Mucosa of rectum (tissue), 2 donors: ENCODE measurements around the gene TSSC4.

ENCODE experiments used
- H3K27ac ChIP-seq, 2 donors: one replicate each; pipeline ENCODE4 v1.7.0; 2013; ENCODE audit warnings: inconsistent platforms in 2 of 2, low read depth in 2 of 2, low read length in 2 of 2
- H3K27me3 ChIP-seq, 2 donors: one replicate each; pipeline ENCODE4 v1.7.0; 2013; ENCODE audit warnings: low read length in 2 of 2; ENCODE audit not compliant: control insufficient read depth in 2 of 2, insufficient read depth in 2 of 2
- H3K36me3 ChIP-seq, 2 donors: one replicate each; pipeline ENCODE4 v1.7.0; 2013; ENCODE audit warnings: low read length in 2 of 2; ENCODE audit not compliant: control insufficient read depth in 2 of 2, insufficient read depth in 2 of 2
- H3K4me1 ChIP-seq, 2 donors: one replicate each; pipeline ENCODE4 v1.7.0; 2013; ENCODE audit warnings: low read length in 2 of 2, mild to moderate bottlenecking in 1 of 2; ENCODE audit not compliant: control insufficient read depth in 2 of 2, insufficient read depth in 2 of 2
- H3K4me3 ChIP-seq, 2 donors: one replicate each; pipeline ENCODE4 v1.7.0; 2013; ENCODE audit warnings: low read length in 2 of 2
- H3K9ac ChIP-seq, 2 donors: one replicate each; pipeline ENCODE4 v1.7.0; 2013; ENCODE audit warnings: low read length in 2 of 2, low read depth in 1 of 2, mild to moderate bottlenecking in 1 of 2
- H3K9me3 ChIP-seq, 2 donors: one replicate each; pipeline ENCODE4 v1.7.0; 2013; ENCODE audit warnings: low read length in 2 of 2; ENCODE audit not compliant: control insufficient read depth in 2 of 2
- donor health status: healthy.
- donor health status: Normal muscosa, but diverticular disease.

TSSC4 gene

GRCh38 chr11:2379466-2380174 is 20.9 kb upstream of the TSSC4 start:
- Histone ChIP-seq H3K27me3 (no peaks in the 10 kb centered on the region), H3K36me3 (no peaks in the 10 kb centered on the region), H3K4me1 (peaks cover 57 to 63% of the 10 kb centered on the region in 2 donors), H3K4me3 (peak overlapping the region; percentile 15 to 41), H3K27ac (peak overlapping the region; percentile 53 to 78), H3K9me3 (no peaks in the 10 kb centered on the region), H3K9ac (peak overlapping the region in 1 of 2 donors; percentile 13)

GRCh38 chr11:2380396-2380795 is 20.2 kb upstream of the TSSC4 start:
- no peak overlapping the region for H3K4me3 ChIP-seq
- no peaks in the 10 kb centered on the region for H3K9me3 ChIP-seq
- peak overlapping the region in 1 of 2 donors; percentile 53 for H3K9ac ChIP-seq
- H3K36me3 ChIP-seq, result no peaks in the 10 kb centered on the region
- H3K4me1 ChIP-seq, result peaks cover 63 to 69% of the 10 kb centered on the region in 2 donors
- H3K27ac ChIP-seq, result peak overlapping the region; percentile 53 to 78
- no peaks in the 10 kb centered on the region for H3K27me3 ChIP-seq

- Histone ChIP-seq H3K36me3 (peaks cover 0 to under 1% of the 10 kb centered on the region in 2 donors), H3K9me3 (no peaks in the 10 kb centered on the region), H3K27me3 (no peaks in the 10 kb centered on the region), H3K4me3 (no peak overlapping the region), H3K4me1 (peaks cover 61 to 66% of the 10 kb centered on the region in 2 donors), H3K27ac (peak overlapping the region; percentile 53 to 78), H3K9ac (peak overlapping the region in 1 of 2 donors; percentile 53)
These were observed 19.7 kb upstream of the TSSC4 start for GRCh38 chr11:2380807-2381350.

GRCh38 chr11:2381494-2382128 is 18.9 kb upstream of the TSSC4 start:
- no peaks in the 10 kb centered on the region for H3K27me3 ChIP-seq
- H3K9me3 ChIP-seq, result no peaks in the 10 kb centered on the region
- H3K4me3 ChIP-seq, result no peak overlapping the region
- peaks cover 0 to 3% of the 10 kb centered on the region in 2 donors for H3K36me3 ChIP-seq
- peak overlapping the region; percentile 19 to 78 for H3K27ac ChIP-seq
- H3K4me1 ChIP-seq, result peaks cover 57 to 66% of the 10 kb centered on the region in 2 donors
- H3K9ac ChIP-seq, result no peak overlapping the region

- peak overlapping the region; percentile 42 to 78 for H3K27ac ChIP-seq
- H3K4me3 ChIP-seq, result no peak overlapping the region
- no peak overlapping the region for H3K9ac ChIP-seq
- peaks cover 56 to 66% of the 10 kb centered on the region in 2 donors for H3K4me1 ChIP-seq
- H3K27me3 ChIP-seq, result no peaks in the 10 kb centered on the region
- peaks cover 0 to 3% of the 10 kb centered on the region in 2 donors for H3K36me3 ChIP-seq
- H3K9me3 ChIP-seq, result no peaks in the 10 kb centered on the region
These were observed 18.4 kb upstream of the TSSC4 start for GRCh38 chr11:2382129-2382517.

- Histone ChIP-seq H3K27me3 (no peaks in the 10 kb centered on the region), H3K9ac (no peak overlapping the region), H3K27ac (peak overlapping the region; percentile 42 to 78), H3K4me3 (no peak overlapping the region), H3K36me3 (peaks cover 0 to 3% of the 10 kb centered on the region in 2 donors), H3K9me3 (no peaks in the 10 kb centered on the region), H3K4me1 (peaks cover 56 to 74% of the 10 kb centered on the region in 2 donors)
These were observed 17.4 kb upstream of the TSSC4 start for GRCh38 chr11:2382936-2383851.

GRCh38 chr11:2383852-2384804 is 16.4 kb upstream of the TSSC4 start:
- peak overlapping the region; percentile 33 to 48 for H3K4me3 ChIP-seq
- H3K36me3 ChIP-seq, result peaks cover 0 to 3% of the 10 kb centered on the region in 2 donors
- H3K9ac ChIP-seq, result no peak overlapping the region
- no peaks in the 10 kb centered on the region for H3K9me3 ChIP-seq
- H3K4me1 ChIP-seq, result peaks cover 60 to 80% of the 10 kb centered on the region in 2 donors
- peak overlapping the region; percentile 42 to 80 for H3K27ac ChIP-seq
- no peaks in the 10 kb centered on the region for H3K27me3 ChIP-seq

- H3K4me3 ChIP-seq, result peak overlapping the region in 1 of 2 donors; percentile 31
- no peaks in the 10 kb centered on the region for H3K9me3 ChIP-seq
- no peaks in the 10 kb centered on the region for H3K27me3 ChIP-seq
- H3K4me1 ChIP-seq, result peaks cover 55 to 77% of the 10 kb centered on the region in 2 donors
- peaks cover 0 to 3% of the 10 kb centered on the region in 2 donors for H3K36me3 ChIP-seq
- H3K27ac ChIP-seq, result peak overlapping the region in 1 of 2 donors; percentile 80
- peak overlapping the region in 1 of 2 donors; percentile 1 for H3K9ac ChIP-seq
These were observed 15.1 kb upstream of the TSSC4 start for GRCh38 chr11:2385156-2386151.
